Sigmoid colon (tissue), 7 donors: ENCODE measurements around the gene ACBD6. TPM values are rescaled to one million over a fixed set of nuclear protein-coding genes. Genes with fewer than 3 reads are reported as not detected.

Source experiments
- DNase-seq: peaks from one replicate; pipeline ENCODE4 v3.0.0-alpha.2; 2019
- H3K27ac ChIP-seq, 4 donors: fragments of 200-600 bp; sonication (generic); one replicate each; pipeline ENCODE4 v1.5.1; 2016 to 2019; ENCODE audit warnings: mild to moderate bottlenecking in 1 of 4
- H3K27me3 ChIP-seq, 3 donors: fragments of 200-600 bp; sonication (generic); one replicate each; pipeline ENCODE4 v1.5.1; 2019; ENCODE audit warnings: mild to moderate bottlenecking in 1 of 3
- H3K36me3 ChIP-seq, 4 donors: fragments of 200-600 bp; sonication (generic); one replicate each; pipeline ENCODE4 v1.5.1; 2016 to 2019
- H3K4me1 ChIP-seq, 4 donors: fragments of 200-600 bp; sonication (generic); one replicate each; pipeline ENCODE4 v1.5.1; 2017 to 2019
- H3K4me3 ChIP-seq, 4 donors: fragments of 200-600 bp; sonication (generic); one replicate each; pipeline ENCODE4 v1.5.1; 2017 to 2019; ENCODE audit warnings: mild to moderate bottlenecking in 2 of 4, moderate library complexity in 1 of 4
- H3K9me3 ChIP-seq, 4 donors: fragments of 200-600 bp in 3 of 4; sonication (generic) in 3 of 4; one replicate each; pipeline versions ENCODE4 v1.5.1 to v1.6.1; 2013 to 2019
- CTCF ChIP-seq, 4 experiments: fragments of 450-650 bp in 3 of 4; fragments of 200-600 bp in 1 of 4; IDR thresholded peaks; one replicate each; pipeline ENCODE4 v1.5.1; 2016 to 2019; ENCODE audit warnings: antibody characterized with exemption in 4 of 4, mild to moderate bottlenecking in 3 of 4, moderate library complexity in 2 of 4
- EP300 ChIP-seq, 4 donors: sonication (generic); formaldehyde crosslinking; IDR thresholded peaks; one replicate each; pipeline ENCODE4 v1.6.1; 2017; ENCODE audit warnings: antibody characterized with exemption in 4 of 4
- POLR2A ChIP-seq, 2 donors: fragments of 450-650 bp; IDR thresholded peaks; one replicate each; pipeline ENCODE4 v1.6.1; 2016; ENCODE audit warnings: antibody characterized with exemption in 2 of 2, mild to moderate bottlenecking in 2 of 2, moderate library complexity in 2 of 2
- POLR2AphosphoS5 ChIP-seq, 4 donors: sonication (generic); formaldehyde crosslinking; IDR thresholded peaks; one replicate each; pipeline ENCODE4 v1.6.1; 2017; ENCODE audit warnings: antibody characterized with exemption in 4 of 4
- WGBS, 2 donors: extraction: QIAGEN DNeasy Blood & Tissue Kit; methylation state at CpG; one replicate each; pipeline ENCODE4 v1.1.7; 2013; 5-methylcytosine and 5-hydroxymethylcytosine counted together
- intact Hi-C: fragments of 100-400 bp; cut with DNase I; formaldehyde crosslinking; loops from one replicate; pipeline ENCODE4 v1.15.1; 2023
- polyA plus RNA-seq, 3 donors: library from polyadenylated mRNA; stranded (reverse); fragments of 200-250 nt; gene quantifications; one replicate each; pipeline ENCODE4 v1.2.3, GENCODE V29; 2013
- total RNA-seq, 4 donors: library from RNA; depleted of rRNA; stranded (reverse); fragments of >200 nt; gene quantifications; one replicate each; pipeline ENCODE4 v1.1.0, GENCODE V29; 2016
- donor health status: healthy with polysubstance abuse.
- donor health status: Bipolar disorder and iron deficiency.
- donor health status: healthy.

ACBD6 gene
- total and polyA plus RNA-seq, 7 donors = 11.4 to 40.8 (median 35.5) TPM

- intact Hi-C loops = no loop called here
- WGBS, 2 donors = 95 to 97% methylated on average over 1 of the region's 1 CpG
- H3K27me3 ChIP-seq = no peaks in the 10 kb centered on the region
- TF ChIP-seq CTCF (IDR thresholded peaks at IDR 0.05) = no peak
- no peak for TF ChIP-seq POLR2A (IDR thresholded peaks at IDR 0.05)
- TF ChIP-seq EP300 (IDR thresholded peaks at IDR 0.05) = no peak
- TF ChIP-seq POLR2AphosphoS5 (IDR thresholded peaks at IDR 0.05) = no peak
- H3K27ac ChIP-seq = no peak overlapping the region
- H3K4me1 ChIP-seq = peaks cover 0 to 8% (median 0%) of the 10 kb centered on the region in 4 donors
- H3K4me3 ChIP-seq = no peak overlapping the region
- no peaks in the 10 kb centered on the region for H3K9me3 ChIP-seq
- DNase-seq = no peak
- H3K36me3 ChIP-seq = no peaks in the 10 kb centered on the region
These were observed 131.8 kb downstream of the ACBD6 start for GRCh38 chr1:180370597-180370996.

GRCh38 chr1:180370188-180370587, 132.2 kb downstream of the ACBD6 start:
- Histone ChIP-seq H3K27ac (no peak overlapping the region), H3K27me3 (no peaks in the 10 kb centered on the region), H3K4me1 (peaks cover 0 to 8% (median 0%) of the 10 kb centered on the region in 4 donors), H3K9me3 (no peaks in the 10 kb centered on the region), H3K36me3 (no peaks in the 10 kb centered on the region), H3K4me3 (no peak overlapping the region)
- intact Hi-C loops = no loop called here
- DNase-seq = no peak
- no peak for TF ChIP-seq EP300 (IDR thresholded peaks at IDR 0.05)
- no peak for TF ChIP-seq POLR2AphosphoS5 (IDR thresholded peaks at IDR 0.05)
- TF ChIP-seq POLR2A (IDR thresholded peaks at IDR 0.05) = no peak
- TF ChIP-seq CTCF (IDR thresholded peaks at IDR 0.05) = no peak

- no peaks in the 10 kb centered on the region for H3K9me3 ChIP-seq
- no peak overlapping the region for H3K4me3 ChIP-seq
- H3K27ac ChIP-seq = no peak overlapping the region
- no peaks in the 10 kb centered on the region for H3K36me3 ChIP-seq
- 97% methylated on average over 6 of the region's 6 CpGs for WGBS, 2 donors
- no peaks in the 10 kb centered on the region for H3K27me3 ChIP-seq
- TF ChIP-seq POLR2AphosphoS5 (IDR thresholded peaks at IDR 0.05) = no peak
- intact Hi-C loops = no loop called here
- H3K4me1 ChIP-seq = peaks cover 0 to 8% (median 0%) of the 10 kb centered on the region in 4 donors
- no peak for DNase-seq
These were observed 133.3 kb downstream of the ACBD6 start for GRCh38 chr1:180369061-180369460.

GRCh38 chr1:180366371-180367068, 135.9 kb downstream of the ACBD6 start:
- 88 to 89% methylated on average over 2 of the region's 2 CpGs for WGBS, 2 donors
- no peaks in the 10 kb centered on the region for H3K36me3 ChIP-seq
- no peaks in the 10 kb centered on the region for H3K9me3 ChIP-seq
- no peak overlapping the region for H3K27ac ChIP-seq
- TF ChIP-seq CTCF (IDR thresholded peaks at IDR 0.05) (no peak), POLR2A (IDR thresholded peaks at IDR 0.05) (no peak), EP300 (IDR thresholded peaks at IDR 0.05) (no peak), POLR2AphosphoS5 (IDR thresholded peaks at IDR 0.05) (no peak)
- no peaks in the 10 kb centered on the region for H3K4me1 ChIP-seq
- H3K4me3 ChIP-seq = no peak overlapping the region
- DNase-seq = no peak
- intact Hi-C loops = no loop called here
- no peaks in the 10 kb centered on the region for H3K27me3 ChIP-seq

- Histone ChIP-seq H3K4me3 (no peak overlapping the region), H3K27ac (no peak overlapping the region), H3K4me1 (peaks cover 0 to 10% (median 2%) of the 10 kb centered on the region in 4 donors), H3K9me3 (no peaks in the 10 kb centered on the region), H3K27me3 (no peaks in the 10 kb centered on the region), H3K36me3 (no peaks in the 10 kb centered on the region)
- DNase-seq = no peak
- TF ChIP-seq EP300 (IDR thresholded peaks at IDR 0.05) = no peak
- no peak for TF ChIP-seq POLR2A (IDR thresholded peaks at IDR 0.05)
- no peak for TF ChIP-seq CTCF (IDR thresholded peaks at IDR 0.05)
- no peak for TF ChIP-seq POLR2AphosphoS5 (IDR thresholded peaks at IDR 0.05)
- intact Hi-C loops = no loop called here
- 85 to 87% methylated on average over 3 of the region's 3 CpGs for WGBS, 2 donors
These were observed 137.3 kb downstream of the ACBD6 start for GRCh38 chr1:180365039-180365438.
